Adrenal gland (tissue), 12 donors: ENCODE measurements around the gene TRMU. TPM values are rescaled to one million over a fixed set of nuclear protein-coding genes. Genes with fewer than 3 reads are reported as not detected.

ENCODE experiments used
- DNase-seq, 7 donors: peaks; one replicate each; pipeline ENCODE4 v3.0.0-alpha.2; 2019 to 2020
- H3K27ac ChIP-seq, 5 donors: fragments of 200-600 bp; sonication (generic) in 4 of 5; 1 replicate in 3 of 5; 2 replicates in 2 of 5; pipeline versions ENCODE4 v1.5.1 to v1.8.0; 2016 to 2020; ENCODE audit warnings: mild to moderate bottlenecking in 1 of 5
- H3K27me3 ChIP-seq: fragments of 200-600 bp; 2 replicates; pipeline ENCODE4 v1.8.0; 2021
- H3K36me3 ChIP-seq, 2 donors: fragments of 200-600 bp; replicated peaks in 1 of 2; 1 replicate in 1 of 2; 2 replicates in 1 of 2; pipeline versions ENCODE4 v1.5.1 to v1.8.0; 2018 to 2022
- H3K4me1 ChIP-seq, 2 donors: fragments of 200-600 bp; replicated peaks in 1 of 2; 1 replicate in 1 of 2; 2 replicates in 1 of 2; pipeline versions ENCODE4 v1.5.1 to v1.8.0; 2018 to 2021
- H3K4me3 ChIP-seq, 4 donors: fragments of 200-600 bp; sonication (generic) in 3 of 4; one replicate each; pipeline ENCODE4 v1.5.1; 2016 to 2018
- H3K9me3 ChIP-seq, 3 donors: fragments of 200-600 bp; sonication (generic) in 1 of 3; replicated peaks in 1 of 3; 1 replicate in 2 of 3; 2 replicates in 1 of 3; pipeline versions ENCODE4 v1.5.1 to v1.8.0; 2016 to 2021
- POLR2A ChIP-seq, 2 donors: fragments of 450-650 bp; IDR thresholded peaks; one replicate each; pipeline ENCODE4 v1.6.1; 2017; ENCODE audit warnings: antibody characterized with exemption in 2 of 2, mild to moderate bottlenecking in 2 of 2, moderate library complexity in 1 of 2
- WGBS, 4 donors: extraction: QIAGEN DNeasy Blood & Tissue Kit in 2 of 4; methylation state at CpG; one replicate each; pipeline versions ENCODE4 v1.1.5 to v1.1.7; 2013 to 2017; 5-methylcytosine and 5-hydroxymethylcytosine counted together
- intact Hi-C, 2 donors: fragments of 100-400 bp; cut with DNase I; formaldehyde crosslinking; loops; one replicate each; pipeline versions ENCODE4 v1.14.1 to v1.15.0; 2022 to 2023
- polyA plus RNA-seq, 3 donors: library from polyadenylated mRNA; stranded (reverse); fragments of 200-250 nt in 2 of 3; fragments of 350-450 nt in 1 of 3; fragmentation: Illumina TruSeq in 1 of 3; extraction: RNeasy Lipid Tissue Mini Kit (QIAGEN cat#74804) in 1 of 3; gene quantifications; one replicate each; pipeline ENCODE4 v1.2.3, GENCODE V29; 2013 to 2014
- total RNA-seq, 9 donors: library from RNA; depleted of rRNA in 4 of 9; stranded (reverse); fragments of >200 nt in 4 of 9; fragments of 120-200 nt in 1 of 9; fragmentation: NEBNext Ultra II Directional in 1 of 9; extraction: Animal tissue kit (Norgen Biotek cat#: 25700) in 1 of 9; gene quantifications; one replicate each; pipeline versions ENCODE4 v1.1.0 to v1.2.4, GENCODE V29; 2013 to 2023
- TF ChIP-seq, protein P1 (sequence below), 6 experiments: fragments of 450-650 bp in 4 of 6; fragments of 200-600 bp in 2 of 6; sonication (generic) in 1 of 6; IDR thresholded peaks; 1 replicate in 5 of 6; 2 replicates in 1 of 6; pipeline versions ENCODE4 v1.5.1 to v1.8.0; 2016 to 2021; ENCODE audit warnings: antibody characterized with exemption in 6 of 6, mild to moderate bottlenecking in 2 of 6, moderate library complexity in 1 of 6
- donor health status: healthy with polysubstance abuse.
- donor health status: Bipolar disorder and iron deficiency.
- donor health status: DM: yes; HTN: yes; CAD: no.
- donor health status: DM: no; HTN: no; CAD: no.
- donor health status: DM: no; HTN: no; CAD: no.
- donor health status: DM: yes; HTN: yes; CAD: no.

TRMU gene
- total and polyA plus RNA-seq, 12 donors = 20.2 to 107 (median 36.5) TPM

GRCh38 chr22:46357711-46358520 lies 22.4 kb downstream of the TRMU start:
- peaks cover 0 to 36% of the 10 kb centered on the region in 2 donors for H3K36me3 ChIP-seq
- peaks cover 0 to 15% of the 10 kb centered on the region in 2 donors for H3K4me1 ChIP-seq
- no peaks in the 10 kb centered on the region for H3K27me3 ChIP-seq
- 77 to 93% (median 84%) methylated on average over 8 to 19 of the region's 19 CpGs for WGBS, 4 donors
- TF ChIP-seq, protein P1, sequence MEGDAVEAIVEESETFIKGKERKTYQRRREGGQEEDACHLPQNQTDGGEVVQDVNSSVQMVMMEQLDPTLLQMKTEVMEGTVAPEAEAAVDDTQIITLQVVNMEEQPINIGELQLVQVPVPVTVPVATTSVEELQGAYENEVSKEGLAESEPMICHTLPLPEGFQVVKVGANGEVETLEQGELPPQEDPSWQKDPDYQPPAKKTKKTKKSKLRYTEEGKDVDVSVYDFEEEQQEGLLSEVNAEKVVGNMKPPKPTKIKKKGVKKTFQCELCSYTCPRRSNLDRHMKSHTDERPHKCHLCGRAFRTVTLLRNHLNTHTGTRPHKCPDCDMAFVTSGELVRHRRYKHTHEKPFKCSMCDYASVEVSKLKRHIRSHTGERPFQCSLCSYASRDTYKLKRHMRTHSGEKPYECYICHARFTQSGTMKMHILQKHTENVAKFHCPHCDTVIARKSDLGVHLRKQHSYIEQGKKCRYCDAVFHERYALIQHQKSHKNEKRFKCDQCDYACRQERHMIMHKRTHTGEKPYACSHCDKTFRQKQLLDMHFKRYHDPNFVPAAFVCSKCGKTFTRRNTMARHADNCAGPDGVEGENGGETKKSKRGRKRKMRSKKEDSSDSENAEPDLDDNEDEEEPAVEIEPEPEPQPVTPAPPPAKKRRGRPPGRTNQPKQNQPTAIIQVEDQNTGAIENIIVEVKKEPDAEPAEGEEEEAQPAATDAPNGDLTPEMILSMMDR (IDR thresholded peaks at IDR 0.05) = no peak
- no peak for TF ChIP-seq POLR2A (IDR thresholded peaks at IDR 0.05)
- H3K9me3 ChIP-seq = no peaks in the 10 kb centered on the region
- intact Hi-C loops = loop anchor here (5.0 to 10.0 kb wide), 2 partner anchors 184 to 307 kb away; no protein-coding TSS in a partner anchor
- no peak for DNase-seq
- H3K27ac ChIP-seq = no peak overlapping the region
- no peak overlapping the region for H3K4me3 ChIP-seq

GRCh38 chr22:46358766-46359165 lies 23.3 kb downstream of the TRMU start:
- no peaks in the 10 kb centered on the region for H3K9me3 ChIP-seq
- TF ChIP-seq POLR2A (IDR thresholded peaks at IDR 0.05) = no peak
- TF ChIP-seq, protein P1 (IDR thresholded peaks at IDR 0.05) = no peak
- no peak overlapping the region for H3K27ac ChIP-seq
- 88 to 95% (median 90%) methylated on average over 6 of the region's 6 CpGs for WGBS, 4 donors
- peaks cover 0 to 6% of the 10 kb centered on the region in 2 donors for H3K4me1 ChIP-seq
- H3K27me3 ChIP-seq = no peaks in the 10 kb centered on the region
- peaks cover 0 to 28% of the 10 kb centered on the region in 2 donors for H3K36me3 ChIP-seq
- intact Hi-C loops = loop anchor here (5.0 to 10.0 kb wide), 2 partner anchors 184 to 306 kb away; no protein-coding TSS in a partner anchor
- H3K4me3 ChIP-seq = no peak overlapping the region
- DNase-seq = no peak

- Histone ChIP-seq H3K27me3 (no peaks in the 10 kb centered on the region), H3K9me3 (no peaks in the 10 kb centered on the region), H3K4me1 (peaks cover 0 to under 1% of the 10 kb centered on the region in 2 donors), H3K36me3 (peaks cover 0 to 22% of the 10 kb centered on the region in 2 donors), H3K27ac (no peak overlapping the region), H3K4me3 (no peak overlapping the region)
- 91 to 100% (median 95%) methylated on average over 1 to 14 of the region's 14 CpGs for WGBS, 4 donors
- intact Hi-C loops = loop anchor here (5.0 to 10.0 kb wide), 2 partner anchors 183 to 305 kb away; no protein-coding TSS in a partner anchor
- TF ChIP-seq, protein P1 (IDR thresholded peaks at IDR 0.05) = no peak
- TF ChIP-seq POLR2A (IDR thresholded peaks at IDR 0.05) = no peak
- no peak for DNase-seq
Observed at GRCh38 chr22:46359362-46359761, 23.8 kb downstream of the TRMU start.

GRCh38 chr22:46360097-46360496 lies 24.6 kb downstream of the TRMU start:
- intact Hi-C loops = no loop called here

More at GRCh38 chr22:46360097-46360496, 24.6 kb downstream of the TRMU start:
- Histone ChIP-seq H3K4me3 (no peak overlapping the region), H3K27me3 (no peaks in the 10 kb centered on the region), H3K36me3 (peaks cover 0 to 21% of the 10 kb centered on the region in 2 donors), H3K4me1 (no peaks in the 10 kb centered on the region), H3K27ac (no peak overlapping the region), H3K9me3 (no peaks in the 10 kb centered on the region)
- no peak for DNase-seq
- no peak for TF ChIP-seq POLR2A (IDR thresholded peaks at IDR 0.05)
- TF ChIP-seq, protein P1 (IDR thresholded peaks at IDR 0.05) = no peak
- WGBS, 4 donors = 62 to 86% (median 77%) methylated on average over 5 of the region's 5 CpGs
